ENCODE measurements around the gene CDH20. TPM values are rescaled to one million over a fixed set of nuclear protein-coding genes. Genes with fewer than 3 reads are reported as not detected.
A peak's percentile ranks its signal among the peaks of the same experiment; 100 is the strongest.

The CDH20 gene
- total RNA-seq, 2 donors from 2014 or later, result not detected

- intact Hi-C loops (cut with DNase I, micrococcal nuclease), result no loop called here
- no peak for DNase-seq
- ATAC-seq, result no peak
These were observed 141.7 kb downstream of the CDH20 start for GRCh38 chr18:61474918-61475317.

- DNase-seq (no peak), ATAC-seq (no peak)
- intact Hi-C loops (cut with DNase I, micrococcal nuclease), result no loop called here
These were observed 142.7 kb downstream of the CDH20 start for GRCh38 chr18:61475931-61476330.

DNA sequence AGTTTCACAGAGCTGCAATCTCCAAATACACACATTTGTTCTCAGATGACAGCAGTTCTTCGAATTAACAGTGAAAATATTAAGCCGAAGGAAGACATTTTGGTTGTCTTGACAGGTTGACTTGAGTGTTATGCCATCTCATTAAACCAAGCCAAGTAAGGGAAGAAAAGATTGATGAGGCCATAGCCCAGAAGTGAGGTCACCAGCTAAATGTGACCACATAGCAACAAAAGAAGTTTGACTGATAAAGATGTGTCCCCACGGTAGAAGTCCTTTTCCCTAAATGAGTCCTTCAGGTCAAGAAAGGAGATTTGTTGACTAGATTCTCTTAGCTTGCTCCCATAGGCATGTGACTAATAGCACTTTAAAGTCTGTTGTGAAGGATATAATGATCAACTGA is 156.1 kb downstream of the CDH20 start:
- intact Hi-C loops (cut with DNase I, micrococcal nuclease), result no loop called here
- no peak for DNase-seq
- no peak for ATAC-seq

GRCh38 chr18:61496374-61496773 is 163.1 kb downstream of the CDH20 start:
- DNase-seq, result no peak
- ATAC-seq, result no peak
- intact Hi-C loops (cut with DNase I, micrococcal nuclease), result no loop called here

GRCh38 chr18:61497422-61497821 is 164.2 kb downstream of the CDH20 start:
- no peak for DNase-seq
- intact Hi-C loops (cut with DNase I, micrococcal nuclease), result no loop called here
- ATAC-seq, result no peak

DNA sequence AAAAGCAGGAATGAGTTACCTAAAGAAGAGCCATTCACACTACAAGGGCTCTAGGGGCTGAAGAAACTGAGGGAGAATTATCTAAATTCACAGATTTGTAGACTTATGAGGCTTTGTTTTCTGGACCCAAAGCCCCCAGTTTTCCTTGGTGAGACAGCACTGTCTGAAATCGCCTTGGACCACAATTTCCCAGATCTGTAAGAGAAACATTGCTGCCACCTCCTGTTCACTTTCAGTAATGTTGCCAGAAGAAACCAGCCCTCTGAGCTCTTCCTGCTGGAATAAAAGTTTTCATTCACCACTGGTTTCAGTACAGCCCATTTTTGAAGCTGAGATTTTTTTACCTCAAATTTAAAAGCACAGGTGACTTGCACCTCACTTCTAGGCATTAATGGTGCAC is 169.2 kb downstream of the CDH20 start:
- ATAC-seq (peak; percentile 60), DNase-seq (peak in 1 of 2 donors; percentile 17)
- intact Hi-C loops (cut with DNase I, micrococcal nuclease), result loop anchor here in 1 of 2 donors (10.0 kb wide), 2 partner anchors 178 to 818 kb away; no protein-coding TSS in a partner anchor

GRCh38 chr18:61503688-61504087 is 170.5 kb downstream of the CDH20 start:
- intact Hi-C loops (cut with DNase I, micrococcal nuclease), result loop anchor here in 1 of 2 donors (10.0 kb wide), 2 partner anchors 179 to 819 kb away; no protein-coding TSS in a partner anchor
- DNase-seq (no peak), ATAC-seq (no peak)

GRCh38 chr18:61528961-61529360 is 195.7 kb downstream of the CDH20 start:
- ATAC-seq (no peak), DNase-seq (no peak)
- intact Hi-C loops (cut with DNase I, micrococcal nuclease), result no loop called here

GRCh38 chr18:61530681-61531080 is 197.5 kb downstream of the CDH20 start:
- intact Hi-C loops (cut with DNase I, micrococcal nuclease), result loop anchor here in 1 of 2 donors (2.0 kb wide), 1 partner anchor 36 kb away; no protein-coding TSS in a partner anchor
- DNase-seq (no peak), ATAC-seq (no peak)

GRCh38 chr18:61531182-61531581 is 198.0 kb downstream of the CDH20 start:
- ATAC-seq (no peak), DNase-seq (no peak)
- intact Hi-C loops (cut with DNase I, micrococcal nuclease), result loop anchor here in 1 of 2 donors (2.0 kb wide), 1 partner anchor 36 kb away; no protein-coding TSS in a partner anchor

DNA sequence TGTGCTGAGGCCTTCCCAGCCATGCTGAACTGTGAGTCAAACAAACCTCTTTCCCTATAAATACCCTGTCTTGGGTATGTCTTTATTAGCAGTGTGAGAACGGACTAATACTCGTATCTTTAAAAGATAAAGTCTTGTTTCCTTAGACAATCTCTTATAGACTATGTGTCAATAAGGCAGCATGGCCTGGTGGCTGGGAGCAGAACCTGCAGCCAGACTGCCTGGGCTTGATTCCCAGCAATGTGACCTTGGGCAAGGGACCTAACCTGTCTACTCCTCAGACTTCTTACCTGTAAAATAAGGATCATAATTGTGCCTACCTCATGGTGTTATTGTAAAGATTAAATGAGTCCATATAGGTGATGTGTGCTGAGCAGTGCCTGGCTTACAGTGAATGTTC is 198.7 kb downstream of the CDH20 start:
- intact Hi-C loops (cut with DNase I, micrococcal nuclease), result loop anchor here in 1 of 2 donors (2.0 kb wide), 1 partner anchor 35 kb away; no protein-coding TSS in a partner anchor
- ATAC-seq, result no peak
- no peak for DNase-seq

DNA sequence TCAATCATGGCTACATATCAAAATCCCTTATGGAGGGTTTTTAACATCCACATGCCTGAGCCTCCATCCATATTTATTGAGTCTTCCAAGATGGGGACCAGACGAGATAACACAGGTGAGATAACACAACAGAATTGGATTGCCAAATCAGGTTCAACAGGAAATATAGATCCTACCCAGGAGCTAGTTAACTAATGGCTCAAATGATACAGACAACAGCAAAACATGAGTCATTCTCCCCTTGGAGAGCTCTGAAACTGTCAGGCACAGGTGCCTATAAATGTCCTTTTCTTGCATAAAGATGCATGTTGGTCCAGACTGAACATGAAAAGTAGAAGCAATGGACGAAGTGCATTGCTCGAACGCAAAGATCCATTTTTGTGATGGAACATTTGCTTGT is 202.2 kb downstream of the CDH20 start:
- DNase-seq (no peak), ATAC-seq (no peak)
- intact Hi-C loops (cut with DNase I, micrococcal nuclease), result no loop called here

GRCh38 chr18:61541673-61542072 is 208.4 kb downstream of the CDH20 start:
- intact Hi-C loops (cut with DNase I, micrococcal nuclease), result no loop called here
- DNase-seq, result no peak
- no peak for ATAC-seq

GRCh38 chr18:61542596-61542995 is 209.4 kb downstream of the CDH20 start:
- ATAC-seq (no peak), DNase-seq (no peak)
- intact Hi-C loops (cut with DNase I, micrococcal nuclease), result no loop called here

GRCh38 chr18:61543518-61543917 is 210.3 kb downstream of the CDH20 start:
- intact Hi-C loops (cut with DNase I, micrococcal nuclease), result no loop called here
- DNase-seq (no peak), ATAC-seq (no peak)

DNA sequence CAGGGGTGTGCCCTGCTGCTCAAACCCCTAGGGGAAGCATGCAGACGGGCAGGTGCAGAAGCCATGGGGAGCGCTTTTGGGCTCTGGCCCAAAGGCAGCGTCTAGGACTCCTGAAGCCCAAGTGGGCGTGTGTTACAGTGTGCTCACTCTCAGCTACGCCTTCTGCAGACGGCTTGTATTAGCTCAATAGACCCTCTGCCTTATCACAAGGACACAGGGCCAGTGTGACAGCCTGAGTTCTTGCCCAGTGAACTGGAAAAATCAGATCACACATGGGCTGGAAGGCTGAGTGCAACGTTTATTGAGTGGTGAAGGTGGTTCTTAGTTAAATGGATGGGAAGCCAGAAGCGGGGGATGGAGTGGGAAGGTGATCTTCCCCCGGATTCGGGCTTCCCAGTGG is 210.9 kb downstream of the CDH20 start:
- no peak for DNase-seq
- ATAC-seq, result no peak
- intact Hi-C loops (cut with DNase I, micrococcal nuclease), result no loop called here

DNA sequence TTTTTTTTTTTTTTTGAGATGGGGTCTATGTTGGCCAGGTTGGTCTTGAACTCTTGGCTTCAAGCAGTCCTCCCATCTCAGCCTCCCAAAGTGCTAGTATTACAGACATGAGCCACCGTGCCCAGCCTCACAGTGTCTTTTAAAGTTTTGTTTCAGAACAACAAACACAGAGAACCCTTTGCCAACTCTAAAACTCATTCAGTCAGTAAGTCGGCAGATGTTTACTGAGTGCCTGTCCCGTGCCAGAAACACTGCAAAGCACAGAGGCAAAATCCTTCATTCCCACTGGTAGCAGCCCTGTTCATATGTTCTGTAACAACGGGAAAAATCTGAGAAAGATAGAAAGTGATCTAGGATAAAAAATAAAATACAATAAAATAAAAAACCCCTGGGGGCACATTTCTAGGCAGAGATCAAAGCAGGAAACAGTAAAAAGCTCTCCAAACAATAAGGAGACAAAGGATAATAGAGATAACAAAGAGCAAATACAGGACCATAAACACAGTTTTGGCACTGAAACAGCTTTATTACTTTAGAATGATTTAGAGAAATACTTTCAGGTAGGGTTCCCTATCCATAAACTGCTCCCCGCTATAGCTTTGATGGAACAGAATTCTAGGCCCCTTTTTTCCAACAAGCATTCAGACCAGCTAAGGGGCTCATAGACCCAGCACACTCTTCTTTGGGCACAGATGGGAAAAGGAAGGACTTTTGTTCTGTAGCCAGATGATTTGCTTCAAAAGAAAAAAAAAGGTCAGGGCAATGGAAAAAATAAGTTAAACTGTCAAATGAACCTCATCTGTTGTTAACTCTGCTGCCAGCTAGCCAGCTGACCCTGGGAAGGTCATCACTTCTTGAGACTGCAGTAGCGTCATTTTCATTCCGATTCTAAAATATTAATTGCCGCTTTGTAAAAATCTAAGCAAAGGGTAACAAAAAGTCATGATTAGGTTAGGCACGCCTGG is 212.3 kb downstream of the CDH20 start:
- peak; percentile 86 for ATAC-seq
- intact Hi-C loops (cut with DNase I, micrococcal nuclease), result no loop called here
- DNase-seq, result no peak

DNA sequence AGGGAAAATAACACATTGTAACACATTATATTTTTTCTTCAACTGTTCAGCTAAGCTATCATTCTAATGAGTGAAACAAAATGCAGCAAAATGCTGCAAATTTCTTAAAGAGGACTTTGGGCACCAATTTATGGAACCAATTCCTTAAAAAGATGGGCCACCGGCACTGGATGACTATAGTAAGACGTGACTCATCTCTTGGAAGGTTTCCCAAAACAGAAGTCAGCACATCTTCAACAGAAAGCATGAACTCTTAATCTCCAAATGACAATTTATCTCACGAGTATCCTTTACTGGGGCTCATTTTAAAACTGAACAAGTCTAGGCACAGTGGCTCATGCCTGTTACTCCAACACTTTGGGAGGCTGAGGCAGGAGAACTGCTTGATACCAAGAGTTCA is 213.4 kb downstream of the CDH20 start:
- ATAC-seq (no peak), DNase-seq (no peak)
- intact Hi-C loops (cut with DNase I, micrococcal nuclease), result no loop called here

DNA sequence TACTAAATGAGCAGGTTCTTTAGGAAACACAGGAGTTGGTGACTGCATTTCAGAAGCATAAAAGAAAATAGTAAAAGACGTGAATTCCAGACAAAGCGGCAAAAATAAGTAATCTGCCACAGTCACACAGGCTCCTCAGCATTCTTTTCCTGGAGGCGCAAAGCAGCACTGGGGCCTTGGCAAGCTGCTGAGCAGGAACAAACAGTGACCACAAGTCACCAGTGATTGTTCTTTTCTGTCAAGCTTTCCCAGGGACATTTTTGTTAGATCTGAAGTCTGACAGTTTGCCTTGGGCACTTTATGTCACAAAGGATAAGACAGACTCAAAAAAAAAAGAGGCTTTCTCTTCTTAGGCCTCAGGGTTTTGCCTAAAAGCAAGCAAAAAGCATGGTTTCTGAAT is 216.2 kb downstream of the CDH20 start:
- DNase-seq, result no peak
- no peak for ATAC-seq
- intact Hi-C loops (cut with DNase I, micrococcal nuclease), result no loop called here

GRCh38 chr18:61549889-61550288 is 216.7 kb downstream of the CDH20 start:
- no peak for DNase-seq
- intact Hi-C loops (cut with DNase I, micrococcal nuclease), result loop anchor here in 1 of 2 donors (5.0 kb wide), 1 partner anchor 582 kb away; no protein-coding TSS in a partner anchor
- ATAC-seq, result no peak

Data from left colon (tissue), 2 donors.